ENCODE results near the gene EEFSEC.

Gene EEFSEC

GRCh38 chr3:128418900-128419299 lies 265.6 kb downstream of the EEFSEC start:
- no peak for DNase-seq

DNA sequence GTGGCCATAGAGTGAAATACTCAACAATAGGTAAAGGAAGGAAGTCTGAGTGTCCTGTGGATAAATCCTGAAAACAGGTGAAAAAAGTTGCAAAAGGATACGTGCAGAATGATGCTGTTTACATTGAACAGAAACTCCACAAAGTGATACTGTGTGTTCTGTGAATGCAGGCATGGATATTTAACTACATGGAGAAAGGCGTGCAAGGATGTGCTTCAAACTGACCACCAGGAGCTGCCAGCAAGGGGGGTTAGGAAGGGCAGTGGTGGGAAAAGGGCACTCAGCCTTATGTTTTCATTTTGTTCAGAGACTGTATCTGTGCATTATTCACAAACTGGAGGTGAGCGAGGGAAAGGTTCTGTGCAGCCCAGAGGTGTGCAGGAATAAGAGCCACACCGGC lies 266.0 kb downstream of the EEFSEC start:
- no peak for DNase-seq

DNA sequence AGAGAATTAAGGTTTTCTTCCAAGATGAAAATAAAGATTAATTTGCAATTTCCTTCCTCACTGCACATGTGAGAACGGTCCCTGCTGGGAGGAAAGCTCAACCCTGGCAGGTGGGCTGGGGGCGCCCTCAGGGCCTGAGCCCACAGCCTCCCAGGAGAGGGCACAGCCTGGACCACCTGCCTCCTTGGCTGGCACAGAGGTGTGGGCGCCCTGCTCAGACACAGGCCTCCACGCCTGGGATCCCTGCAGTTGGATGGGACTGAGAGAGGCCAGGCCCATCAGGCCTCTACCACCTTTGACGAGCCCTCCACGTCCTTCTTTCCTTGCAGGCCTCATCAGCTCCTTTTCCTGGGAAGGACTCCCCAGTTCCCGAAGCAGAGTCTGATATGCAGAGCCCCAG lies 267.0 kb downstream of the EEFSEC start:
- no peak for DNase-seq

GRCh38 chr3:128420720-128421438 lies 267.6 kb downstream of the EEFSEC start:
- DNase-seq, result no peak

GRCh38 chr3:128421439-128421836 lies 268.2 kb downstream of the EEFSEC start:
- DNase-seq, result no peak

DNA sequence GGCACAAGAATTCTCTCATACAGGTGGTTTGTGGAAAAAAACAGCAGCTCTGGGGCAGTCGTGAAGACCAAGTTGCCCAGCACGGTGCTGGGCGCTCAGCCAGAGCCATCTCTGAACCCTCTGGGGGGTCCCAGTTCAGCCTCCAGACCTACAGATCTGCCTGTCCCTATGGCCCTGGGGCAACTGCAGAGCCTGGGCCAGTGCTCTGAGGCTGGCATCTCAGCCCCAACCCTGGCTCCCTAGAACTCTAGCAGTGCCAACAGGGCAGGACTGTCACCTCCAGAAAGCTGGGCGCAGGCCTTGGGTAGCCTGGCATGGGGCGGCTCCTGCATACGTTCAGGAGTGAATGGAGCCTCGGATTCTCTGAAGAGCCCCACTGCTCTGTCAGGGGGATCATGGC lies 268.7 kb downstream of the EEFSEC start:
- DNase-seq, result no peak

DNA sequence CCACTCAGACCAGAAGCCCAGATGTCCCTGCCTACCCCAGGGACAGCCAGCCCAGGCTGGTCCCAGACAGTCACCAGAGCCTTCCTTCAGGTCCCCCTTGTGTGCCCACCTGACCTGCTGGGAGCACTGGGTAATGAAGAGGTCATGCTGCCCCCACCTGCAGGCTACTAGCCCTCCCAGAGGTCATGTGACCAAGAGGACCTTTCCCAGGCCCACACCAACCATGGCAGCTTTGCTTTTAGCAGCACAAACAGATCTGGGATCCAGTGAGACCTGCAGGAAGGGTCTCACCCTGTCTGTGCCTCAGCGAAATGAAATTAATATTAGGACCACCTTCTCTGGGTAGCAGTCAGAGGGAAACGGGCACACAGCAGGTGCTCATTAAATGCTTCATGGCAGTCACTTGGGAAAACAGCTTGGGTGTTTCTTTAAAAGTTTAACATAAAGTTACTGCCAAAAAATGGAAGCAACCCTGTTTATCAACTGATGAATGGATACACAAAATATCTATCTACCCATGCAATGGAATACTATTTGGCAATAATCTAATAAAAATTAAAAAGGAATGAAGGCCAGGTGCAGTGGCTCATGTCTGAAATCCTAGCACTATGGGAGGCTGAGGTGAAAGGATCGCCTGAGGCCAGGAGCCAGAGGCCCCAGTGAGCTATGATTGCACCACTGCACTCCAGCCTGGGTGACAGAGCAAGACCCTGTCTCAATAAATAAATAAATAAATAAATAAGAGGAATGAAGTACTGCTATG lies 269.7 kb downstream of the EEFSEC start:
- no peak for DNase-seq

- DNase-seq, result no peak
These were observed 270.4 kb downstream of the EEFSEC start for GRCh38 chr3:128423525-128424147.

- no peak for DNase-seq
These were observed 271.3 kb downstream of the EEFSEC start for GRCh38 chr3:128424508-128425069.

GRCh38 chr3:128425142-128425845 lies 272.0 kb downstream of the EEFSEC start:
- no peak for DNase-seq

DNA sequence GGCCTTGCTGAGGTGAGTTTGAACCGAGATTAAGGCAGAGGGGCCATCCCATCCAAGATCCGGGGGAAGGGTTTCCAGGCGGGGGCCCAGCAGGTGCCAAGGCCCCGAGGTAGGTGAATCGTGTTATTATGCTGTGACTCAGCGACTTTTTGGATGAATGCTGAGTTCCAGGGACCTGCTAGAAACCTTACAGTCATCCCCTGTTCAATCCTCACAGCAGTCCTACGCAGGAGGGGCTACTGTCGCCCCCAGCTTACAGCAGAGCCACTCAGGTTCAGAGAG lies 272.5 kb downstream of the EEFSEC start:
- no peak for DNase-seq

- DNase-seq, result peak; percentile 46 to 80 (median 71)
These were observed 273.0 kb downstream of the EEFSEC start for GRCh38 chr3:128426128-128426921.

- DNase-seq, result no peak
These were observed 274.0 kb downstream of the EEFSEC start for GRCh38 chr3:128427175-128427857.

- DNase-seq, result no peak
These were observed 274.9 kb downstream of the EEFSEC start for GRCh38 chr3:128427872-128428822.

- no peak for DNase-seq
These were observed 276.0 kb downstream of the EEFSEC start for GRCh38 chr3:128429275-128429674.

- DNase-seq, result no peak
These were observed 276.5 kb downstream of the EEFSEC start for GRCh38 chr3:128429751-128430150.

DNA sequence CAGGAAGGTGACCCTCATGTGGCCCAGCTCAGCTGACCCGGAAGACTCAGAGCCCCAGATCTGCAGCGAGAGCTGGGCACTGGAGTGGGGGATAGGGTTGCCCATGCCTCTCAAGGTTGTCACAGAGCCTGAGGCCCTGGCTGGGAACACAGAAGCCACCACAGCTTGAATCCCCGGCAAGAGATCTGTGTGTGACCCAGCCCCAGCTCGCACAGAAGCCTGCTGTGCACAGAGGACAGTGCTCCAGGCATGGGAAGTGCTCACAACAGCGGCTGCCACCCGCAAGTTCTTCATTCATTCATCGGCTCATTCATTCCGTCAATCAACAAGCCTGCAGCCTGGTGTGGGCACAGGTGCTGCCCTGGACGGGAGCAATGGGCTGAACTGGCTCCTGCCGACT lies 277.0 kb downstream of the EEFSEC start:
- DNase-seq, result no peak

DNA sequence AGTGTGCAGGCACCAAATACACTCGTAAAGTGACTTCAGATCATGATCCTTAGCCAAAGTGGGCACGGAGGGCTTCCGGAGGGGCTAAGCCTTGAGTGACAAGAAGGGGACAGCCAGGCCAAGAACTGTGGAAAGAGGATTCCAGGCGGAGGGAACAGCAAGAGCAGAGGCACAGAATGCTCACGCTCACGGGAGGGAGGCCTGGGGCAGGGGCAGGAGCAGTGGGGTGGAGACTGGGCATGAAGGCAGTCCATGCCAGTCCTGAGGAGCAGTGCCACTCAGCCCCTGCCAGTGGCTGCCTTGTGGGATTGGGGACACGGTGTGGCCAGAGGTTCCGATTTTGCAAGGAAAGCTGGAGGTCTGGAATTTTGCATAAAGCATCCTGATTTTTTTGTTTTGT lies 277.4 kb downstream of the EEFSEC start:
- DNase-seq, result no peak

DNA sequence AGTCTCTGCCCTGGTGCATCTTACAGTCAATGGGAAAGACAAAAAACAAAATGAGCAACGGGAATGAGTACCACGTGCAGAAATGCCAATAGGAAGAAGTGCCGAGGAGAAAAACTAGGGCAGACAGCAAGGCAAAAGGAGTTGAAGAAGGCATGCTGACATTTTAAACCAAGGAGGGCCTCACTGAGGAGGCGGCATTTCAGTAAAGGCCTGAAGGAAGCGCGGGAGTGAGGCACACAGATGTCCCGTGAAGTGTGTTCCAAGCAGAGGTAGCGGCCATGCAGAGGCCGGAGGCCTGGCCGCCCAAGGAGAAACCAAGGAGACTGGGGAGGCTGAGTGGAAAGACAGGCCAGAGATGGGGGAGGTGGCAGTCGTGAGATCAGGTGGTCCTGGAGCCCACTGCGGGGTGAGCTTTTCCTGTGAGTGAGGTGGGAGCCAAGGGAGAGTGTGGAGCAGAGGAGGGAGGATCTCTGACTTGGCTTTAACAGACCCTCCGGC lies 278.6 kb downstream of the EEFSEC start:
- no peak for DNase-seq

GRCh38 chr3:128432301-128432970 lies 279.2 kb downstream of the EEFSEC start:
- no peak for DNase-seq
